Measurements from ENCODE around the gene DRC1.

DNA sequence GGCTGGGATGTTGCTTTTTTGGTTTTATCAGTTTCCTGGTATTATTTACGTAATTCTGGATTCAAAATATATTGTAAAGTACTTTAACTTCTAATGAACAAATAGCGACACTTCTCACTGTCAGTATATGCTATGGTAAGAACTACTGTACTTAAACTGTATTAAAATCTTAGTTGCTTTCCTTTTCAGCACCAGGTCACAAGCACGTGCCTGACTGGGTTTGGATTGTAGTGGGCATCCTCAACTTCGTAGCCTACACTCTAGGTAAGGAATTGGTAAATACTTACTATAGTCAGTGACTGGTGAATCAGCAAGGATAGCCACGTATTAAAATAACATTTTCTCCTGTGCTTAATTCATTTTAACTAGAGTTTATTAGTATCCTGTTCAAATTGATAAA, 34.8 kb upstream of the DRC1 start:
- TF ChIP-seq CTCF (IDR thresholded peaks at IDR 0.05 in 2 of 3, conservative IDR thresholded peaks at IDR 0.05 in 1 of 3; ENCODE audit: borderline replicate concordance in 1 of 3, insufficient read depth in 1 of 3, low read depth in 2 of 3, low read length in 2 of 3) (no peak), RAD21 (IDR thresholded peaks at IDR 0.05; ENCODE audit: low read depth) (no peak), POLR2AphosphoS5 (IDR thresholded peaks at IDR 0.05; ENCODE audit: low read depth, low read length) (no peak), EZH2phosphoT487 (IDR thresholded peaks at IDR 0.05; ENCODE audit: borderline replicate concordance) (no peak), SP1 (IDR thresholded peaks at IDR 0.05; ENCODE audit: low read depth) (no peak)
- TF ChIP-seq, protein P1, sequence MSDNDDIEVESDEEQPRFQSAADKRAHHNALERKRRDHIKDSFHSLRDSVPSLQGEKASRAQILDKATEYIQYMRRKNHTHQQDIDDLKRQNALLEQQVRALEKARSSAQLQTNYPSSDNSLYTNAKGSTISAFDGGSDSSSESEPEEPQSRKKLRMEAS (IDR thresholded peaks at IDR 0.05), result no peak
